GM12878 (cell line): ENCODE results near the gene MROH2A. TPM values are rescaled to one million over a fixed set of nuclear protein-coding genes. Genes with fewer than 3 reads are reported as not detected.

Source experiments
- ATAC-seq: fragments of 200-7000 bp; cut with Tn5 transposase; 3 replicates; pipeline ENCODE4 v1.9.1; 2020; ENCODE audit warnings: mild to moderate bottlenecking, moderate library complexity
- BruUV-seq: library from RNA; stranded (reverse); fragments of 400-500 nt; replicated peaks from 2 replicates; lab custom pipeline; 2021; lab: Mats Ljungman, UMichigan
- CTCF ChIA-PET: fragments of 300-600 bp; sonication (Branson Sonifier 250); formaldehyde crosslinking; extraction: SDS; loops from one replicate; lab custom pipeline; 2021; ENCODE audit warnings: inconsistent platforms; lab: Yijun Ruan, JAX
- POLR2A ChIA-PET: fragments of 350-600 bp; formaldehyde crosslinking; extraction: SDS; loops from one replicate; lab custom pipeline; 2021; ENCODE audit warnings: inconsistent platforms; lab: Charles Lee
- RAD21 ChIA-PET: fragments of 300-600 bp; sonication (Branson Sonifier 250); formaldehyde crosslinking; loops from one replicate; lab custom pipeline; 2023; ENCODE audit warnings: antibody characterized with exemption; ENCODE audit not compliant: unreplicated experiment; lab: Charles Lee
- SMC1A ChIA-PET: fragments of 300-600 bp; sonication (Branson Sonifier 250); formaldehyde crosslinking; loops from one replicate; lab custom pipeline; 2023; ENCODE audit not compliant: unreplicated experiment, uncharacterized antibody; lab: Charles Lee
- DNase-seq: peaks from one replicate; pipeline ENCODE4 v3.0.0-alpha.2; 2011; ENCODE audit warnings: low read depth, low spot score
- FAIRE-seq: peaks from 3 replicates; lab custom pipeline; 2011; peaks lifted over from hg19 to GRCh38; lab: Jason Lieb, UNC
- H2AFZ ChIP-seq: 2 replicates; pipeline ENCODE4 v1.6.0; 2011; ENCODE audit warnings: low read depth, low read length, control low read depth; ENCODE audit not compliant: control insufficient read depth
- H3K27ac ChIP-seq: 2 replicates; pipeline ENCODE4 v1.5.1; 2011; ENCODE audit warnings: control low read depth; ENCODE audit not compliant: control insufficient read depth, insufficient read depth
- H3K27me3 ChIP-seq, 2 experiments: replicated peaks in 1 of 2; 2 replicates each; pipeline versions ENCODE4 v1.6.0 to v1.6.1; 2011; ENCODE audit warnings: low read length in 1 of 2; ENCODE audit not compliant: control insufficient read depth in 2 of 2, insufficient read depth in 2 of 2
- H3K36me3 ChIP-seq, 2 experiments: 2 replicates each; pipeline ENCODE4 v1.5.1; 2011; ENCODE audit warnings: low read length in 1 of 2; ENCODE audit not compliant: control insufficient read depth in 2 of 2, insufficient read depth in 2 of 2
- H3K4me1 ChIP-seq: 2 replicates; pipeline ENCODE4 v1.6.1; 2011; ENCODE audit warnings: mild to moderate bottlenecking, low read length, moderate library complexity, mixed read lengths; ENCODE audit not compliant: control insufficient read depth, insufficient read depth
- H3K4me2 ChIP-seq: 2 replicates; pipeline ENCODE4 v1.6.0; 2011; ENCODE audit warnings: control low read depth; ENCODE audit not compliant: control insufficient read depth, insufficient read depth
- H3K4me3 ChIP-seq: fragments of 200-600 bp; sonication (generic); 2 replicates; pipeline ENCODE4 v1.5.1; 2016
- H3K79me2 ChIP-seq: 2 replicates; pipeline ENCODE4 v1.6.0; 2011; ENCODE audit warnings: low read length; ENCODE audit not compliant: control insufficient read depth, insufficient read depth
- H3K9ac ChIP-seq: 2 replicates; pipeline ENCODE4 v1.8.0; 2011; ENCODE audit warnings: low read length, control low read depth, mixed read lengths; ENCODE audit not compliant: control insufficient read depth, insufficient read depth
- H3K9me3 ChIP-seq: replicated peaks from 3 replicates; pipeline ENCODE4 v1.5.1; 2011; ENCODE audit warnings: mild to moderate bottlenecking, low read length; ENCODE audit not compliant: control insufficient read depth, insufficient read depth
- H4K20me1 ChIP-seq: 2 replicates; pipeline ENCODE4 v1.6.0; 2011; ENCODE audit not compliant: control insufficient read depth, insufficient read depth
- ASH2L ChIP-seq: fragments of 300-600, 200-600 bp; sonication (generic); IDR thresholded peaks from 2 replicates; pipeline ENCODE4 v1.6.1; 2017; ENCODE audit warnings: low read depth, mild to moderate bottlenecking, borderline replicate concordance
- CBX3 ChIP-seq: fragments of 200-600 bp; sonication (generic); IDR thresholded peaks from 2 replicates; pipeline ENCODE4 v1.6.1; 2016; ENCODE audit warnings: low read depth, borderline replicate concordance
- CREM ChIP-seq: IDR thresholded peaks from 2 replicates; pipeline ENCODE4 v1.6.1; 2014; ENCODE audit warnings: antibody characterized with exemption, low read depth
- HDAC2 ChIP-seq: fragments of 200-600 bp; sonication (generic); IDR thresholded peaks from 2 replicates; pipeline ENCODE4 v1.6.1; 2017
- POLR2A ChIP-seq: IDR thresholded peaks from 2 replicates; pipeline ENCODE4 v1.6.1; 2011; ENCODE audit warnings: low read depth, mild to moderate bottlenecking, low read length
- POLR2AphosphoS5 ChIP-seq: IDR thresholded peaks from 2 replicates; pipeline ENCODE4 v1.6.1; 2011; ENCODE audit warnings: mild to moderate bottlenecking, low read length, inconsistent platforms
- RAD51 ChIP-seq: fragments of 450-650 bp; IDR thresholded peaks from 2 replicates; pipeline ENCODE4 v1.6.1; 2016; ENCODE audit warnings: moderate library complexity, mild to moderate bottlenecking, inconsistent platforms
- RB1 ChIP-seq: fragments of 450-650 bp; formaldehyde crosslinking; IDR thresholded peaks from 2 replicates; pipeline ENCODE4 v1.6.1; 2017; ENCODE audit warnings: mild to moderate bottlenecking, borderline replicate concordance
- SMAD1 ChIP-seq: fragments of 450-650 bp; IDR thresholded peaks from 2 replicates; pipeline ENCODE4 v1.6.1; 2018; ENCODE audit warnings: mild to moderate bottlenecking, low read depth; ENCODE audit not compliant: partially characterized antibody
- WGBS: methylation state at CpG from one replicate; pipeline ENCODE4 v1.1.6; 2016; ENCODE audit warnings: low lambda C conversion rate; ENCODE audit not compliant: insufficient replicate concordance, insufficient coverage; ENCODE audit errors: missing lambda C conversion rate; 5-methylcytosine and 5-hydroxymethylcytosine counted together
- in situ Hi-C: fragments of 300-500 bp; cut with MboI; formaldehyde crosslinking; loops from 9 replicates; pipeline ENCODE4 v1.14.3; 2018; ENCODE audit warnings: mixed read lengths
- intact Hi-C: fragments of 100-400 bp; cut with micrococcal nuclease; formaldehyde crosslinking; loops from one replicate; pipeline ENCODE4 v1.14.2; 2022; ENCODE audit not compliant: unreplicated experiment
- polyA plus RNA-seq, 11 experiments: library from polyadenylated mRNA; depleted of rRNA in 4 of 11; unstranded in 6 of 11; stranded (reverse) in 5 of 11; fragments of >200 nt; fragmentation: Nextera tagmentation in 4 of 11; fragmentation: Illumina TruSeq in 1 of 11; extraction: Ambion mirVana in 4 of 11; extraction: Trizol in 1 of 11; gene quantifications; 1 replicate in 1 of 11; 2 replicates in 10 of 11; pipeline versions ENCODE4 v1.2.1 to v1.2.3, GENCODE V29; 2011 to 2016; ENCODE audit warnings: inconsistent platforms in 2 of 11, missing spikeins in 2 of 11, low read depth in 1 of 11
- total RNA-seq, 4 experiments: library from RNA; depleted of rRNA in 3 of 4; stranded (reverse); fragments of >200 nt in 3 of 4; fragmentation: Illumina TruSeq in 1 of 4; extraction: Trizol in 1 of 4; gene quantifications; 2 replicates each; pipeline versions ENCODE4 v1.2.1 to v1.2.3, GENCODE V29; 2013 to 2021
- TF ChIP-seq, protein P1 (sequence below): fragments of 450-650 bp; formaldehyde crosslinking; IDR thresholded peaks from 2 replicates; pipeline ENCODE4 v1.5.0; 2022; ENCODE audit warnings: mild to moderate bottlenecking, missing genetic modification characterization

The MROH2A gene
- total and polyA plus RNA-seq, 10 of the 15 experiments (the other 5 are each of a cell fraction or from before 2014, with no cell fraction given): not detected

- no peaks in the 10 kb centered on the region for H3K4me1 ChIP-seq
- TF ChIP-seq CREM (no peak), RAD51 (no peak), CBX3 (no peak), POLR2AphosphoS5 (no peak), RB1 (no peak), ASH2L (no peak), SMAD1 (no peak), HDAC2 (no peak), POLR2A (no peak)
- TF ChIP-seq, protein P1, sequence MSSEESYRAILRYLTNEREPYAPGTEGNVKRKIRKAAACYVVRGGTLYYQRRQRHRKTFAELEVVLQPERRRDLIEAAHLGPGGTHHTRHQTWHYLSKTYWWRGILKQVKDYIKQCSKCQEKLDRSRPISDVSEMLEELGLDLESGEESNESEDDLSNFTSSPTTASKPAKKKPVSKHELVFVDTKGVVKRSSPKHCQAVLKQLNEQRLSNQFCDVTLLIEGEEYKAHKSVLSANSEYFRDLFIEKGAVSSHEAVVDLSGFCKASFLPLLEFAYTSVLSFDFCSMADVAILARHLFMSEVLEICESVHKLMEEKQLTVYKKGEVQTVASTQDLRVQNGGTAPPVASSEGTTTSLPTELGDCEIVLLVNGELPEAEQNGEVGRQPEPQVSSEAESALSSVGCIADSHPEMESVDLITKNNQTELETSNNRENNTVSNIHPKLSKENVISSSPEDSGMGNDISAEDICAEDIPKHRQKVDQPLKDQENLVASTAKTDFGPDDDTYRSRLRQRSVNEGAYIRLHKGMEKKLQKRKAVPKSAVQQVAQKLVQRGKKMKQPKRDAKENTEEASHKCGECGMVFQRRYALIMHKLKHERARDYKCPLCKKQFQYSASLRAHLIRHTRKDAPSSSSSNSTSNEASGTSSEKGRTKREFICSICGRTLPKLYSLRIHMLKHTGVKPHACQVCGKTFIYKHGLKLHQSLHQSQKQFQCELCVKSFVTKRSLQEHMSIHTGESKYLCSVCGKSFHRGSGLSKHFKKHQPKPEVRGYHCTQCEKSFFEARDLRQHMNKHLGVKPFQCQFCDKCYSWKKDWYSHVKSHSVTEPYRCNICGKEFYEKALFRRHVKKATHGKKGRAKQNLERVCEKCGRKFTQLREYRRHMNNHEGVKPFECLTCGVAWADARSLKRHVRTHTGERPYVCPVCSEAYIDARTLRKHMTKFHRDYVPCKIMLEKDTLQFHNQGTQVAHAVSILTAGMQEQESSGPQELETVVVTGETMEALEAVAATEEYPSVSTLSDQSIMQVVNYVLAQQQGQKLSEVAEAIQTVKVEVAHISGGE: no peak
- no peak for FAIRE-seq
Measured at GRCh38 chr2:233758849-233759248, 19.3 kb upstream of the MROH2A start.

More at GRCh38 chr2:233758849-233759248, 19.3 kb upstream of the MROH2A start:
- DNase-seq: no peak
- no TSS peak for BruUV-seq
- Histone ChIP-seq H4K20me1 (no peaks in the 10 kb centered on the region), H3K36me3 (no peaks in the 10 kb centered on the region), H3K9me3 (no peaks in the 10 kb centered on the region; the same call in 2 of the 3 replicates), H2AFZ (no peak overlapping the region), H3K79me2 (no peaks in the 10 kb centered on the region), H3K4me2 (no peak overlapping the region), H3K27me3 (peaks cover 0 to 3% of the 10 kb centered on the region in 2 experiments; a peak in 1 of 4 replicates), H3K9ac (no peak overlapping the region), H3K4me3 (no peak overlapping the region), H3K27ac (no peak overlapping the region)
- ChIA-PET SMC1A (no interaction called here), CTCF (no interaction called here), RAD21 (no interaction called here), POLR2A (no interaction called here)
- in situ Hi-C loops (no loop called here), intact Hi-C loops (no loop called here)
- ATAC-seq: no peak
- 47% methylated on average over 2 of the region's 2 CpGs for WGBS
